Measurements from ENCODE around the gene SLC4A1AP. TPM values are rescaled to one million over a fixed set of nuclear protein-coding genes. Genes with fewer than 3 reads are reported as not detected.
"Not testable (repeated sequence)": the region's sequence is repeated elsewhere in the genome, so short reads cannot be mapped to it uniquely, and the experiment has no call there.

SLC4A1AP gene
- 23.5 TPM for polyA plus RNA-seq
- long read RNA-seq, donor 1, result 0 reads
- long read RNA-seq, donor 2, partial matches to known transcripts, result 0 of 2 reads
- long read RNA-seq, donor 2, other reads (novel, unspliced or antisense), result 0 of 2 reads
- long read RNA-seq, donor 3, result 0 reads
- long read RNA-seq, donor 4, result 0 reads
- long read RNA-seq, donor 5, partial matches to known transcripts, result 0 of 4 reads
- long read RNA-seq, donor 5, other reads (novel, unspliced or antisense), result 0 of 4 reads
- long read RNA-seq, donor 6, partial matches to known transcripts, result 0 of 5 reads
- long read RNA-seq, donor 6, other reads (novel, unspliced or antisense), result 0 of 5 reads
- long read RNA-seq, donor 7, partial matches to known transcripts, result 0 of 1 reads
- long read RNA-seq, donor 7, other reads (novel, unspliced or antisense), result 0 of 1 reads
- long read RNA-seq, donor 8, partial matches to known transcripts, result 0 of 3 reads
- long read RNA-seq, donor 8, other reads (novel, unspliced or antisense), result 0 of 3 reads
- long read RNA-seq, donor 9, partial matches to known transcripts, result 0 of 1 reads
- long read RNA-seq, donor 9, other reads (novel, unspliced or antisense), result 0 of 1 reads
- long read RNA-seq, donor 10, partial matches to known transcripts, result 6 of 10 reads
- long read RNA-seq, donor 10, other reads (novel, unspliced or antisense), result 0 of 10 reads
- long read RNA-seq, donor 11, partial matches to known transcripts, result 0 of 3 reads
- long read RNA-seq, donor 11, other reads (novel, unspliced or antisense), result 0 of 3 reads

- peaks cover 23% of the 10 kb centered on the region for H3K36me3 ChIP-seq (ENCODE audit: control insufficient read depth, insufficient read depth, low read length)
- no peaks in the 10 kb centered on the region for H3K9me3 ChIP-seq (ENCODE audit: control insufficient read depth, low read depth, low read length)
- H3K27me3 ChIP-seq (ENCODE audit: control insufficient read depth, insufficient read depth, low read length), result no peaks in the 10 kb centered on the region
- whole genome bisulfite sequencing (ENCODE audit: insufficient coverage, low lambda C conversion rate), result no CpG with 5 or more reads among the region's 56 CpGs
- peaks cover 7% of the 10 kb centered on the region for H3K4me1 ChIP-seq (ENCODE audit: control insufficient read depth, insufficient read depth, low read length)
- H3K27ac ChIP-seq (ENCODE audit: low read length), result peak within 1 kb of the TSS; percentile 68
- DNase-seq, result peak; percentile 63 to 92
- H3K4me3 ChIP-seq (ENCODE audit: low read length), result peak within 1 kb of the TSS; percentile 82
These were observed at the start of gene SLC4A1AP, which contains the start of gene SUPT7L for GRCh38 chr2:27663285-27664153. Gene SLC4A1AP (plus strand): TSS chr2:27663889. CDS start chr2:27663915, 26 bp downstream. Gene SUPT7L (minus strand): TSS chr2:27663614. CDS start chr2:27662192, 1,422 bp downstream.

- WGBS (ENCODE audit: insufficient coverage, low lambda C conversion rate), result no CpG with 5 or more reads among the region's 2 CpGs
- Histone ChIP-seq H3K27me3 (ENCODE audit: control insufficient read depth, insufficient read depth, low read length) (no peaks in the 10 kb centered on the region), H3K27ac (ENCODE audit: low read length) (no peak overlapping the region), H3K4me1 (ENCODE audit: control insufficient read depth, insufficient read depth, low read length) (no peaks in the 10 kb centered on the region), H3K4me3 (ENCODE audit: low read length) (no peak overlapping the region), H3K36me3 (ENCODE audit: control insufficient read depth, insufficient read depth, low read length) (peaks cover 52% of the 10 kb centered on the region), H3K9me3 (ENCODE audit: control insufficient read depth, low read depth, low read length) (no peaks in the 10 kb centered on the region)
- no peak for DNase-seq
These were observed 49.7 kb upstream of the SLC4A1AP start for GRCh38 chr2:27613985-27614384.

- peaks cover 50% of the 10 kb centered on the region for H3K36me3 ChIP-seq (ENCODE audit: control insufficient read depth, insufficient read depth, low read length)
- DNase-seq, result no peak
- no CpG with 5 or more reads among the region's 3 CpGs for WGBS (ENCODE audit: insufficient coverage, low lambda C conversion rate)
These were observed 48.4 kb upstream of the SLC4A1AP start for GRCh38 chr2:27615316-27615715.

DNA sequence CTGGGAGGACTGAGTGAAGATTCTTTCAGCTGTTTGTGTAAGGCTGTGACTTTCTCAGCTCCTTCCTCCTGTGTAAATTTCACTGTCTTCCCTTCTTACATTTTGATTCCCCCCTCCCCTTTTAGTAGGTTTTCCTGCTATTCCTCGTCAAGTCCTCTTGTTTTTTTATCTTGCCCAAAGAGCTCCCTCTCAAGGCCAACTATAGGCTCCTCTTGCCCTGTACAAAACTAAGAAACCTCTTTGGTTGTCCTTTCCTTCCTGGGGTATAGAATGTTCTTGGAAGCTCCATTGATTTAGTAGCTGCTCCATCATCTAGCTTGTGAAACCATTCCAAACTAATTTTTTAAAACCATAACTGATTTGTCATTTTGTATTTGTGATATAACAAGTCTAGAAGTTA, 42.2 kb upstream of the SLC4A1AP start:
- Histone ChIP-seq H3K36me3 (ENCODE audit: control insufficient read depth, insufficient read depth, low read length) (peaks cover 47% of the 10 kb centered on the region), H3K9me3 (ENCODE audit: control insufficient read depth, low read depth, low read length) (no peaks in the 10 kb centered on the region), H3K4me3 (ENCODE audit: low read length) (no peak overlapping the region), H3K27me3 (ENCODE audit: control insufficient read depth, insufficient read depth, low read length) (no peaks in the 10 kb centered on the region), H3K4me1 (ENCODE audit: control insufficient read depth, insufficient read depth, low read length) (no peaks in the 10 kb centered on the region), H3K27ac (ENCODE audit: low read length) (no peak overlapping the region)
- WGBS (ENCODE audit: insufficient coverage, low lambda C conversion rate), result 100% methylated on average over 1 of the region's 1 CpG
- DNase-seq, result no peak

More at GRCh38 chr2:27615316-27615715, 48.4 kb upstream of the SLC4A1AP start:
- no peaks in the 10 kb centered on the region for H3K9me3 ChIP-seq (ENCODE audit: control insufficient read depth, low read depth, low read length)
- no peak overlapping the region for H3K4me3 ChIP-seq (ENCODE audit: low read length)
- no peaks in the 10 kb centered on the region for H3K4me1 ChIP-seq (ENCODE audit: control insufficient read depth, insufficient read depth, low read length)
- H3K27ac ChIP-seq (ENCODE audit: low read length), result no peak overlapping the region
- no peaks in the 10 kb centered on the region for H3K27me3 ChIP-seq (ENCODE audit: control insufficient read depth, insufficient read depth, low read length)

DNA sequence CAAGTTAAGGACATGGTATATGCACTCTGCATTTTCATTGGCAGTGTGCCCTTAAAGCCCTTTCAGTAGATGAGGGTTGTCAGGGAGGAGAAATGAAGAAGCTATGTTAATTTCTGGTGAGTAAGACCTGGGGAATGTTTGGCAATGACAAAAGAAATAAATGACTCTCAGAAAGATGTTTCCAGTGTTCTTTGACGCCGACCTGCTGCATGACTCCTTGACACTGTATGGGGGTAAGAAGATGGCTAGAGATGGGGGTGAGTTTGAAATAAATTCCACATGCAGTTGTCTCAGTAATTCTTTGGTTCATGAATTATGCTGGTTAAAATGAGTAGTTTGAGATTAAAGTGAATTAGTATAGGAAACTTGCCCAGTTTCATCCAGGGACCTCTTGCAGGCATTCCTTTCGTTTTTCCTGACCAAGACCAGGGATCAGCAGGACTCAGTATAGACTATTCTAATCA, 40.7 kb upstream of the SLC4A1AP start:
- Histone ChIP-seq H3K9me3 (ENCODE audit: control insufficient read depth, low read depth, low read length) (no peaks in the 10 kb centered on the region), H3K27me3 (ENCODE audit: control insufficient read depth, insufficient read depth, low read length) (no peaks in the 10 kb centered on the region), H3K36me3 (ENCODE audit: control insufficient read depth, insufficient read depth, low read length) (peaks cover 32% of the 10 kb centered on the region), H3K27ac (ENCODE audit: low read length) (no peak overlapping the region), H3K4me1 (ENCODE audit: control insufficient read depth, insufficient read depth, low read length) (peaks cover 5% of the 10 kb centered on the region), H3K4me3 (ENCODE audit: low read length) (no peak overlapping the region)
- no peak for DNase-seq
- WGBS (ENCODE audit: insufficient coverage, low lambda C conversion rate), result 80% methylated on average over 2 of the region's 3 CpGs

GRCh38 chr2:27624943-27625342, 38.7 kb upstream of the SLC4A1AP start:
- Histone ChIP-seq H3K4me3 (ENCODE audit: low read length) (no peak overlapping the region), H3K9me3 (ENCODE audit: control insufficient read depth, low read depth, low read length) (no peaks in the 10 kb centered on the region), H3K27ac (ENCODE audit: low read length) (no peak overlapping the region), H3K27me3 (ENCODE audit: control insufficient read depth, insufficient read depth, low read length) (no peaks in the 10 kb centered on the region), H3K4me1 (ENCODE audit: control insufficient read depth, insufficient read depth, low read length) (peaks cover 7% of the 10 kb centered on the region), H3K36me3 (ENCODE audit: control insufficient read depth, insufficient read depth, low read length) (peaks cover 22% of the 10 kb centered on the region)
- DNase-seq, result no peak

DNA sequence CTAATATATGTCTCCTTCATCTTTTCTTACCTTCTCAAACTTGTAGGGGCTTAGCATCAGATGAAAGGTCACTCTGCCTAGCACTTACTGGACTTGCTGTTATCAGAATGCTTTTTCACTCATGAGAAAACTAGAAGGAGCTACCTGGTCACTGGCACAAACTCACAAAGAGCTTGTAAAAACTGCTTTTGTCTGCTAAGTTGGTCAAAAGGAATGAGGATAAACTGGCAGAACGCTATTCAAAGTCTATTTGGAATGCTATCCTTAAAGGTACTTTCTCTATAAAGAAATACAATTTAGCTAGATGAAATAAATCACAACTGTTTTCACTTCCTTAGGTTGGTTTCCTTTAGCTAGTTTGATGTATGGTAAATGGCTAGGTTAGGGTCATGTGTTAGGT, 37.4 kb upstream of the SLC4A1AP start:
- WGBS (ENCODE audit: insufficient coverage, low lambda C conversion rate), result no CpG with 5 or more reads among the region's 1 CpG
- not testable (repeated sequence) for H3K27me3 ChIP-seq (ENCODE audit: control insufficient read depth, insufficient read depth, low read length); H3K4me3 ChIP-seq (ENCODE audit: low read length); DNase-seq; H3K9me3 ChIP-seq (ENCODE audit: control insufficient read depth, low read depth, low read length); H3K27ac ChIP-seq (ENCODE audit: low read length); H3K4me1 ChIP-seq (ENCODE audit: control insufficient read depth, insufficient read depth, low read length)
- peaks cover 20% of the 10 kb centered on the region for H3K36me3 ChIP-seq (ENCODE audit: control insufficient read depth, insufficient read depth, low read length)

DNA sequence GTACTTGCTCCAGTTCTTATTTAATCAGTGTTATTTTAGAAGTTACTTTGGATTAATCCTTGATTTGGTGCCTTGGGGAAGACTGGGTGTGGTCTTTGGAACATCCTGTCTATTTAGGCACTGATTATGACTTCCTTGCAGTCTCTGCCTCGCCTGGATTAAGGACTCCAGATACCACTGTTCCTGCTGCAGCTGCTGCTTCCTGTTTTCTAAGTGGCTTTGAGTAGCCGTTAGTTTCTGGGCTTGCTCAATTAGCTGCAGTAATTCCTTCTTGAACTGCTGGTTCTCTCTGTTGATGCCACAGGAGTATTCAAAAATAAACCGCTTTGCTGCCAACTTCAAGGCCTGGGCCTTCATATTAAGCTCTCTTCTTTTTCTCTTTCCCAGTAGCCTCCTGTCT, 36.8 kb upstream of the SLC4A1AP start:
- not testable (repeated sequence) for H3K9me3 ChIP-seq (ENCODE audit: control insufficient read depth, low read depth, low read length); H3K4me3 ChIP-seq (ENCODE audit: low read length); H3K4me1 ChIP-seq (ENCODE audit: control insufficient read depth, insufficient read depth, low read length); H3K27ac ChIP-seq (ENCODE audit: low read length); H3K27me3 ChIP-seq (ENCODE audit: control insufficient read depth, insufficient read depth, low read length); DNase-seq
- H3K36me3 ChIP-seq (ENCODE audit: control insufficient read depth, insufficient read depth, low read length), result peaks cover 19% of the 10 kb centered on the region
- 100% methylated on average over 1 of the region's 3 CpGs for WGBS (ENCODE audit: insufficient coverage, low lambda C conversion rate)

DNA sequence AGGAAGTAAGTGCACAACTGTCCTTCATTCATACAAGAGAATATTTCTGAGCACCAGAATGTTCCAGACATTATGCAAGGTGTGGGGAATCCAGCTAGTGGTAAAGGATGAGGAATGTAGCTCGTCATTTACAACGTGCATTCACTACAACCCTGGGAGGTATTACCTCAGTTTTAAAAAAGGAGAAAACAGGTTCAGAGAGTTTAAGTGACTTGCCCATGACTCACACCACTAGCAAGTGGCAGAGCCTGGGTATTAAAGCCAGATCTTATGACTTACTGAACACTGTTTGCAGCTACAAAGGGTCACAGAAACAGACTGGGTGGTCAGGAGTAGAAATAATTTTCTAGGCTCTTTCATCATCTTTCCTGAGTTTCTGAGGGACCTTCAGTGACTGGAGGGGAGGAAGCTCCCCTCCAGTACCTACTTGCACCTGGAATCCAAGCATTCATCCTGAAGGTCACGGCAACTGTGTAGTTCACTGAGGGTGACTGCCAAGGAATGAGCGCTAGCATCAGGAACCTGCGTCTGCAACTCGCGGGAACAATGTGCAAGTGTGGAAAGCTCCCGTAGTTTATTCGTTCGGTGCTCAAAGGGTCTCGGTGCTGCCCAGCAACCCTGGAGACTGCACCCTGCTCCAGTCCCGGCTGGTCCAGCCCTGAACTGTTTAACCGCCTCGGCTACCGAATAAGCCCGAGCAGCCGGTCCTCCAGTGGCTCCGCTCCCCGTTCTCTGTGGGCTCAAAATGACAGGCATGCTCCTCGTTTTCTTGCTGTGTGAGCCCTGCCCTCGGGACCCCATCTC, 35.5 kb upstream of the SLC4A1AP start:
- WGBS (ENCODE audit: insufficient coverage, low lambda C conversion rate), result no CpG with 5 or more reads among the region's 21 CpGs
- DNase-seq, result peak; percentile 39 to 57
- Histone ChIP-seq H3K36me3 (ENCODE audit: control insufficient read depth, insufficient read depth, low read length) (peaks cover 19% of the 10 kb centered on the region), H3K4me1 (ENCODE audit: control insufficient read depth, insufficient read depth, low read length) (peaks cover 7% of the 10 kb centered on the region), H3K27ac (ENCODE audit: low read length) (peak overlapping the region; percentile 53), H3K27me3 (ENCODE audit: control insufficient read depth, insufficient read depth, low read length) (no peaks in the 10 kb centered on the region), H3K4me3 (ENCODE audit: low read length) (peak overlapping the region; percentile 88), H3K9me3 (ENCODE audit: control insufficient read depth, low read depth, low read length) (no peaks in the 10 kb centered on the region)

Data from large intestine (tissue), 12 donors.